ENCODE results near the gene STUB1.
"Not testable (repeated sequence)": the region's sequence is repeated elsewhere in the genome, so short reads cannot be mapped to it uniquely, and the experiment has no call there.

Gene STUB1

DNA sequence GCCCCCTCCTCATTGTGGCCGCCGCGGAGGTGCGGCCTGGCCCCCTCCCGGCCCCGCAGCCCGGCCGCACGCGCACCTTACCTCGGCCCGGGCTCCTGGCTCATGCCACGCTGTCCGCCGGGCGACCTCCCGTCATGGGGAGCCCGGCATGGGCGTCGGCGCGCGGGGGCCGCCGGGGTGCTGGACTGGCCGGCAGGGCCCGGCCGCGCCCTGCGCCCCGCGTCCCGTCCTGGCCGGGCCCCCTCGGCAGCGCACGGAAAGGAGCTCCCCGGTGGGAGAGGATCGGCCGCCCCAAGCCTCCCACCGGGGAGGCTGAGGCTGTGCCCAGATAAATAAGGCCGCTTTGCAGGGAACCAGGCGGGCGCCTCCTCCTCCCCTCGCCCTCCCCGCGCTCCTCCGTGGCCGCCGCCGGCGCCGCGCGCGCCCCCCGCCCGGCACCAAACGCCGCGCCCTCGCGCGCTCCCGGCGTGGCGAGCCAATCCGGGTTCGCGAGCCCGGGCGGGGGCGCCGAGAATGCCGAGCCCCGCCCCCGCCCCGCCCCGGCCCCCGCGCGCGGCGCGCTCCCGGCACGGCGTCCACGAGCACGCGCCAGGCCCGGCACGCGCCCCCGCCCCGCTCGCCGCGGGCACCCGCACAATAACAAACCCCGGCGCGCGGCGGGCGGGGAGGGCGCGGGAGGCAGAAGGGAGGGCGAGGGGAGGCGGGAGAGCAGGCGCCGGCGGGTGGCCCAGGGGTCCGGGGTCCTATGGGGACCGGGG, 25.4 kb downstream of the STUB1 start, which contains the start of gene FBXL16:
TSS of gene FBXL16 (minus strand) at position 371 of the 758 bp plus-strand sequence. CDS start 8,396 bp downstream, outside the sequence.
- DNase-seq (no peak), ATAC-seq (no peak)
- Mint-ChIP-seq H3K4me3 (peak within 1 kb of the TSS in 1 of 2 donors; percentile 10), H3K4me1 (peaks cover 20% of the 10 kb centered on the region), H3K27ac (no peak within 1 kb of the TSS), H3K27me3 (peaks cover 88% of the 10 kb centered on the region), H3K9me3 (no peaks in the 10 kb centered on the region)

GRCh38 chr16:706189-707061, 26.2 kb downstream of the STUB1 start:
- no peaks in the 10 kb centered on the region for H3K9me3 Mint-ChIP-seq
- DNase-seq (no peak), ATAC-seq (no peak)
- H3K4me3 Mint-ChIP-seq: peak overlapping the region in 1 of 2 donors; percentile 10
- H3K4me1 Mint-ChIP-seq: peaks cover 14% of the 10 kb centered on the region
- peaks cover 88% of the 10 kb centered on the region for H3K27me3 Mint-ChIP-seq
- H3K27ac Mint-ChIP-seq: no peak overlapping the region

DNA sequence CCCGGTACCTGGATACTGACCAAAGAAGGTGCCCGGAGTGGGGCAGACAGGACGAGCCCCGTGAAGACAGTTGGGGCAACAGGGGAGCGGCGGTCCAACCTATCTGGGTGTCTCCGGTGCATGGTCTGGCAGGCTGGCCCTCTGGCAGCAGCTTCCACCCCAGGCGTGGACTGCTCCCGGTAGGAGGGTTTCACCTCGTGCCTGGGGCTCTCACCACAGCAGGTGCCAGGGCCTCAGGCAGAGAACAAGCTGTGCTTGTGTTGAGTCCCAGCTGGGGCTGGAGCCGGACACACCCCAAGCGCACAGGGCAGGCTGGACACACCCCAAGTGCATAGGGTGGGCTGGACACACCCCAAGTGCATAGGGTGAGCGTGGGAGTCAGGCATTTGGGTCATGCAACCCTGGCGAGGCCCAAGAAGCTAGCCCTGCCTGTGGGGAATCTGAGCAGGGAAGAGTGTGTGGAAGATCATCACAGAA, 26.9 kb downstream of the STUB1 start:
- ATAC-seq: no peak
- no peak for DNase-seq
- peaks cover 86% of the 10 kb centered on the region for H3K27me3 Mint-ChIP-seq
- H3K4me3 Mint-ChIP-seq: no peak overlapping the region
- no peak overlapping the region for H3K27ac Mint-ChIP-seq
- H3K9me3 Mint-ChIP-seq: no peaks in the 10 kb centered on the region
- H3K4me1 Mint-ChIP-seq: peaks cover 11% of the 10 kb centered on the region

- H3K27ac Mint-ChIP-seq: no peak overlapping the region
- peaks cover 83% of the 10 kb centered on the region for H3K27me3 Mint-ChIP-seq
- no peak for ATAC-seq
- H3K4me3 Mint-ChIP-seq: no peak overlapping the region
- peaks cover 12% of the 10 kb centered on the region for H3K4me1 Mint-ChIP-seq
- DNase-seq: no peak
- H3K9me3 Mint-ChIP-seq: no peaks in the 10 kb centered on the region
Measured at GRCh38 chr16:708019-708418, 27.8 kb downstream of the STUB1 start.

GRCh38 chr16:708959-709358, 28.7 kb downstream of the STUB1 start:
- no peaks in the 10 kb centered on the region for H3K9me3 Mint-ChIP-seq
- no peak for ATAC-seq
- H3K27me3 Mint-ChIP-seq: peaks cover 80% of the 10 kb centered on the region
- peaks cover 14% of the 10 kb centered on the region for H3K4me1 Mint-ChIP-seq
- no peak for DNase-seq
- no peak overlapping the region for H3K4me3 Mint-ChIP-seq
- H3K27ac Mint-ChIP-seq: no peak overlapping the region

DNA sequence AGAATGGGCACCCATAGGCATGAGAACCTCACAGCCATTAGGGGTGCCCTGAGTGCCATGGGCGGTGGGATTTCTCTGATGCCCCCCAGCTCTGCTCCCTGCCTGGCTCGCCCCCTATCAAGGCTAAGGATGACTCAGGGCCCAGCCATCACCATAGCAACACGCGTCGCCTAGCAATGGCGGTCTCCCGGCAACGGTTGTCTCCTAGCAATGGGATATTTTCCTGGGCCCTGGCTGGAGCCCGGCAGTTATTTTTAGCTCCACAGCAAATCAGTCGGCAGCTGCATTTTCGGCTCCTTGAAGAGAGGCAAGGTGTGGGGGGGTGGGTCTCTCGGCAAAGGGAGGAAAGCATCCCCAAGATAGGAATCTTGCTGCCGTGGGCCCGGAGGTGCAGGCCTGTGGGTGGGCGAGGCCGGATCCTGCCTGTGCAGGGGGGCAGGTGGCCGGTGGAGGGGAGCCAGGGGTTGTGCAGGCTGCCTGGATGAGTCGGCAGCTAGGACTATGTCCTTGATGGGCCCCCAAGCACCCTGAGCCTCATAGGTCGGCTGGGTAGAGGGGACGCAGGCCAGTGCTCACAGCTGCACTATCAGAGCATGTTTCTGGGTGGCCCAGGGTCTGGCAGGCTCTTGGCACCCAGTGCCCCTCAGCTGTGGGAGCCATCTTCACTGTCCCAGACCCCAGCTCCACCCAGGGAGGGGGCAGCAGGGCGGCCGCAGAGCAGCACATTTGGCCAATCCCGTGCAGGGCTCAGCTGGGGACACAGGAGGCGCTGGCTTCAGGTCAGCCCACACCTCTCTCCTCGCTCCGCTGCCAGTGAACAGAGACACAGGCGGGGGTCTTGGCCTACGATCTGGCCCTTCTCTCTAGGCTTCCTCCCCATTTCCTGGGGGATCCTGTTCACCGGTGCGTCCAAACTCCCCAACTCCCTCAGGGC, 29.6 kb downstream of the STUB1 start:
- ATAC-seq: no peak
- H3K27ac Mint-ChIP-seq: no peak overlapping the region
- no peak for DNase-seq
- peaks cover 23% of the 10 kb centered on the region for H3K4me1 Mint-ChIP-seq
- H3K27me3 Mint-ChIP-seq: peaks cover 76% of the 10 kb centered on the region
- H3K9me3 Mint-ChIP-seq: no peaks in the 10 kb centered on the region
- H3K4me3 Mint-ChIP-seq: no peak overlapping the region

GRCh38 chr16:710500-711075, 30.4 kb downstream of the STUB1 start:
- DNase-seq (no peak), ATAC-seq (no peak)
- no peak overlapping the region for H3K4me3 Mint-ChIP-seq
- no peaks in the 10 kb centered on the region for H3K9me3 Mint-ChIP-seq
- H3K4me1 Mint-ChIP-seq: peaks cover 23% of the 10 kb centered on the region
- H3K27ac Mint-ChIP-seq: no peak overlapping the region
- peaks cover 76% of the 10 kb centered on the region for H3K27me3 Mint-ChIP-seq

DNA sequence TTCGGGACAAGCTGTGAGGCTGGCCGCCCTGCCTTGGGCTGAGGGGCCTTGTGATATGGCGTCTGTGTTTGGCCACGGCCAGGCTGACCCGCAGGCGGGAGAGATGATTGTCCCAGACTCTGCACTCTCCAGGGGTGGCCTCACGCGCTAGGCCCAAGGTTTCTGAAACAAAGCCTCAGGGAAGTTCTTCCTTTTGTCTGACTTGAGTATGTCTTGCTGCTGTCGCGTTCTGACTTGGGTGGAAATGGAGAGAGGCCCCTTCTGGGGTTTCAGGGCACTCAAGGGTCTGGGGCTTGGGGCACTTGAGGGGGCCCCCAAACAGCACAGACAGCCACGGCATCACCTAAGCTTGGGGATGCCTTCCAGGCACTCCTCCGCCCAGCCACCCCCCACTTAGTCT, 30.9 kb downstream of the STUB1 start:
- no peak overlapping the region for H3K27ac Mint-ChIP-seq
- peaks cover 74% of the 10 kb centered on the region for H3K27me3 Mint-ChIP-seq
- H3K4me3 Mint-ChIP-seq: no peak overlapping the region
- no peak for DNase-seq
- H3K4me1 Mint-ChIP-seq: peaks cover 24% of the 10 kb centered on the region
- no peaks in the 10 kb centered on the region for H3K9me3 Mint-ChIP-seq
- ATAC-seq: no peak

DNA sequence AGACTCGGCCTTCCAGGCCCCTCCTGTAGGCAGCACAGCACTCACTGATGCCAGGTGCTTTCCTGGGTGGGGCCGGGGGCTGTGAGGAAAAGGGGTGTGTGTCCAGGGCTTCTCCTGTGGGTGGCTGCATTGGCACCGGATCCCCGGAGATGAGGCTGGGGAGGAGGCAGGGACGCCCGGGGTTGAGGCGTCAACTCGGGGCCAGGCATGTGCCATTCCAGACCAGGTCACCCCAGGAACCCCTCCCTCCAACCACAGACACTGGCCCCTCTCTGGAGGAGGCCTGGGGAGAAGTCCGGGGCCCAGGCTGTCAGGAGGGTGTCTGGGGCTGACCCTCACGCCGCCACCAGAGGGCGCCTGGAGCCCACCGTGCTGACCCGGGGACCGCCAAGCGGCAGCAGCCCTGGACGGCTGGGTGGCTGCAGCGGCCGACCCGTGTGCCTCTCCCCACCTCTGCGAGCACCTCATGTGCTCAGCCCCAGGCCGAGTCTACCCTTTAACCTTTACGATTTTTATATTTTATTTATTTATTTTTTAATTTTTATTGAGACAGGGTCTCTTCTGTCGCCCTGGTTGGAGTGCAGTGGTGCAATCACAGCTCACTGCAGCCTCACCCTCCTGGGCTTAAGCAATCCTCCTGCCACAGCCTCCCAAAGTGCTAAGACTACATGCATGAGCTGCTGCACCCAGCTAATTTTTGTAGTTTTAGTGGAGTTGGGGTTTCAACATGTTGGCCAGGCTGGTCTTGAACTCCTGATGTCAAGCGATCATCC, 31.5 kb downstream of the STUB1 start:
- no peaks in the 10 kb centered on the region for H3K9me3 Mint-ChIP-seq
- peak; percentile 81 to 84 for DNase-seq
- no peak overlapping the region for H3K4me3 Mint-ChIP-seq
- no peak overlapping the region for H3K27ac Mint-ChIP-seq
- ATAC-seq: peak; percentile 64
- H3K27me3 Mint-ChIP-seq: peaks cover 67% of the 10 kb centered on the region
- H3K4me1 Mint-ChIP-seq: peaks cover 25% of the 10 kb centered on the region

DNA sequence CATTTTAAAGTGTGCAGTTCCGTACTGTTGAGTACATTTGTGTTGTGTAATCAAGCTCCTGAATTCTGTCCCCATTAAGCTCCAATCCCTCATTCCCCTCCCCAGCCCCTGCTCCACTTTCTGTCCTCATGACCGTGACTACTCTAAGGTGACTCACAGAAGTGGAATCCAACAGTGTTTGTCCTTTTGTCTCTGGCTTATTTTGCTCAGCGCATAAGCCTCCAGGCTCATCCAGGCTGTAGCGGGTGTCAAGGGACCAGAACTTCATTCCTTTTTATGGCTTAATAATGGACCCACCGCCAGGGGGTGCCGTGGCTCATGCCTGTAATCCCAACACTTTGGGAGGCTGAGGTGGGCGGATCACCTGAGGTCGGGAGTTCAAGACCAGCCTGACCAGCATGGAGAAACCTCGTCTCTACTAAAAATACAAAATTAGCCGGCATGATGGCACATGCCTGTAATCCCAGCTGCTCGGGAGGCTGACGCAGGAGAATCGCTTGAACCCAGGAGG, 32.6 kb downstream of the STUB1 start:
- DNase-seq: peak in 1 of 2 donors; percentile 72
- H3K4me1 Mint-ChIP-seq: peaks cover 26% of the 10 kb centered on the region
- not testable (repeated sequence) for H3K27ac Mint-ChIP-seq, H3K9me3 Mint-ChIP-seq, H3K4me3 Mint-ChIP-seq, ATAC-seq
- H3K27me3 Mint-ChIP-seq: peaks cover 57% of the 10 kb centered on the region

GRCh38 chr16:714079-714478, 33.9 kb downstream of the STUB1 start:
- Mint-ChIP-seq H3K4me1 (peaks cover 33% of the 10 kb centered on the region), H3K4me3 (peak overlapping the region in 1 of 2 donors; percentile 44), H3K9me3 (no peaks in the 10 kb centered on the region), H3K27me3 (peaks cover 44% of the 10 kb centered on the region), H3K27ac (no peak overlapping the region)
- ATAC-seq: no peak
- no peak for DNase-seq

DNA sequence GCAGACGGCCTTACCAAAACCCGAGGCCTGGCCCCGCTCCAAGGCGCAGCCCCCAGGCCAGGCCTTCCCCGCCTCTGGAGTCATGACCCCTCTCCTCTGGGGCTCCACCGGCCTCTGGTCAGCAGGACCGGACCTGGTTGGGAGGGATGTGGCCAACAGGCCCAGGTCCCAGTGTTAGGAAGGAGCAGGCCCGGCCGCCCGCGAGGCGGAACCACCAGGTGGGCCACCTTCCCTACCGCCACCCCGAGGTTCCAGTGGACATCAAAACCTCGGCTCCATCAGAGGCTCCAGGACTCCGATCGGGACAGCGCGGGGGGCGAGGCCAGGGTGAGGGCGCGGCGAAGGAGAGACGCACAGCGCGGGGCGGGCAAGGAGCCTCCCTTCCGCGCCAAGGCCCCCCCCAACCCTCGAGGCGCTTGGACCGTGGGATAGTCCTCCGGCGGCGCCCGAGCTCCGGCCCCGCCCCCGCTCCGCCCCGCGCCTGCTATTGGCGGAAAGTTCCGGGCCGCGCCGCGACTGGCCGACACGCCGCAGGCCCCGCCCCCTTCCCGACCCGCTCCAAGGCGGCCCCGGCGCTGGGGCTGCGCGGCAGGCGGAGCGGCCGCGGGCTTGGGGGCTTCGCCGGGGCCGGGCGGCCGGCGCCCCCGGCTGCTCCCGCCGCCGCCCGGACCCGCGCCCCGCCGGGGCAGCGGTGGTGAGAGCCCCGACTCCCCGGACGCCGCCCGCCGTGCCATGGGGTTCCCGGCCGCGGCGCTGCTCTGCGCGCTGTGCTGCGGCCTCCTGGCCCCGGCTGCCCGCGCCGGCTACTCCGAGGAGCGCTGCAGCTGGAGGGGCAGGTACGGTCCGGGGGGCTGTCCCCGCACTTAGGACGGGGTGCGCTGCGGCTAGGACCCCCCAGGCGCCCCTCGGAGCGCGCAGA, 34.6 kb downstream of the STUB1 start, which contains the start of gene METRN:
TSS of gene METRN (plus strand) at position 561 of the 919 bp plus-strand sequence. CDS start at position 733, 172 bp downstream.
- Mint-ChIP-seq H3K27ac (no peak within 1 kb of the TSS), H3K27me3 (peaks cover 36% of the 10 kb centered on the region), H3K4me1 (peaks cover 40% of the 10 kb centered on the region), H3K4me3 (peak within 1 kb of the TSS; percentile 76 to 86), H3K9me3 (no peaks in the 10 kb centered on the region)
- peak; percentile 87 to 89 for DNase-seq
- peak; percentile 83 for ATAC-seq
